Regular cardiac myocyte (primary cell): ENCODE data around the gene SSR4. TPM values are rescaled to one million over a fixed set of nuclear protein-coding genes. Genes with fewer than 3 reads are reported as not detected.

Experiments used
- total RNA-seq: library from RNA; depleted of rRNA; stranded (reverse); fragments of >200 nt; gene quantifications from 2 replicates; pipeline ENCODE4 v1.2.3, GENCODE V29; 2014

SSR4 gene
- total RNA-seq, result 92.6 and 162 TPM in 2 replicates

GRCh38 chrX:153794018-153794896 lies at the start of gene SSR4, which contains the start of gene IDH3G:
Gene SSR4, plus strand, starts transcription at chrX:153794668. Its CDS starts 20 bp downstream, at chrX:153794688.
Gene IDH3G, minus strand, starts transcription at chrX:153794375. Its CDS starts 49 bp downstream, at chrX:153794326.

DNA sequence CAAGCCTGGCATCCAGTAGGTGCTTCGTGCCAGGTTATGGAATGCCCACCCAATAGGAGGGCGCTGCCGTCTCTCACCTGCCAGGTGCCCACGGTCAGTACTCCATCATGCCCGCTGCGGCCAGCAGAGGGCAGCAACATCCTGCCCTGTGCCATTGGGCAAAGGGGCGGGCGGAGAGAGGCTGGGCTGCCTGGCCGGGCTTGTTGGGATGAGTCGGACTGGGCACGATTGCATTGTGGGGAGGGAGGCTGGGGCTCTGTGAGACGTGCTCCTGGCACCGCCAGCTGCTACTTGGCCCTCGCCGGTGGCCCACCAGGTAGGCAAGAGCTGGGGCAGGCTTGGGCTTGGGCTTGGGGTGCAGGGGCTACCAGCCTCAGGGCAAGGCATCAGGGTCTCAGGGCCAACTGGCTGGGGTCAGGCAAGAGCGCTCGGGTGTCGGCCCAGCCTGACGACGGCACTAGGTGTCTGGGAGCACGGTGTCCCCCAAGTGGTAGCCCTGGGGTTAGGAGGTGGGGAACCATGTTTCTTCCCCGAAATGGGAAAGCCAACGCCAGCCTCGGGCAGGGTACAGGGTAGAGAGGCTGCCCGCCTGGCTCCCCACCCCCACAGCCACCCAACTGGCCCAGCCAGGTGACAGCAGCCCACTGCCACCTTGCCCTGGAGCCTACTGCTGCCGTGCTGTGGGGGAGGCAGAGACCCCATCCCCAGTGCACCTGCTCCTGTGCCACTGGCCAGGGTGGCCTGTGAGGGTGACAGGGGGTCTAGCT lies 30.3 kb upstream of the SSR4 start, which contains the start of gene PLXNB3:
TSS of gene PLXNB3 (plus strand) at position 261 of the 767 bp plus-strand sequence. CDS start 1,287 bp downstream, outside the sequence.

GRCh38 chrX:153780678-153781427 lies 13.6 kb upstream of the SSR4 start, which contains the start of gene SRPK3:
Gene SRPK3, plus strand, starts transcription at chrX:153781041. Its CDS starts 46 bp downstream, at chrX:153781087.

GRCh38 chrX:153829799-153830639 lies 35.6 kb downstream of the SSR4 start, which contains the start of gene PDZD4:
Gene PDZD4, minus strand, starts transcription at chrX:153830544. Its CDS starts 246 bp downstream, at chrX:153830298.

Other genes starting within 250 kb of the SSR4 start
- gene CCNQ, start 195.5 kb upstream of the SSR4 start, total RNA-seq, result 25.9 and 48.5 TPM in 2 replicates
- under 0.01 TPM in 1 of 2 replicates, not detected in the other for gene DUSP9, start 147.5 kb upstream of the SSR4 start, total RNA-seq
- gene PNCK, start 120.9 kb upstream of the SSR4 start, total RNA-seq, result under 0.01 and 0.85 TPM in 2 replicates
- 2.3 and 13.0 TPM in 2 replicates for gene SLC6A8, start 106.7 kb upstream of the SSR4 start, total RNA-seq
- gene BCAP31, start 70.3 kb upstream of the SSR4 start, total RNA-seq, result 240 and 278 TPM in 2 replicates
- gene ABCD1, start 69.8 kb upstream of the SSR4 start, total RNA-seq, result 11.0 and 11.1 TPM in 2 replicates
- 4.2 and 6.5 TPM in 2 replicates for gene PLXNB3, start 30.4 kb upstream of the SSR4 start, total RNA-seq
- gene SRPK3, start 13.6 kb upstream of the SSR4 start, total RNA-seq, result 0.58 and 0.85 TPM in 2 replicates
- 26.5 and 52.0 TPM in 2 replicates for gene IDH3G, start 293 bp upstream of the SSR4 start, total RNA-seq
- 0.19 and 0.56 TPM in 2 replicates for gene PDZD4, start 35.9 kb downstream of the SSR4 start, total RNA-seq
- gene L1CAM, start 91.5 kb downstream of the SSR4 start, total RNA-seq, result 1.9 and 3.7 TPM in 2 replicates
- not detected in 2 replicates for gene AVPR2, start 110.0 kb downstream of the SSR4 start, total RNA-seq
- 0.38 and 0.85 TPM in 2 replicates for gene ARHGAP4, start 131.6 kb downstream of the SSR4 start, total RNA-seq
- 47.6 and 120 TPM in 2 replicates for gene NAA10, start 140.4 kb downstream of the SSR4 start, total RNA-seq
- gene RENBP, start 150.0 kb downstream of the SSR4 start, total RNA-seq, result 2.3 and 13.2 TPM in 2 replicates
- 7.9 and 13.4 TPM in 2 replicates for gene HCFC1, start 177.2 kb downstream of the SSR4 start, total RNA-seq
- 4.0 and 6.8 TPM in 2 replicates for gene TMEM187, start 178.1 kb downstream of the SSR4 start, total RNA-seq
- 74.4 and 108 TPM in 2 replicates for gene IRAK1, start 225.2 kb downstream of the SSR4 start, total RNA-seq